Fibroblast of the aortic adventitia (primary cell): Measurements from ENCODE around the gene UCP3. TPM values are rescaled to one million over a fixed set of nuclear protein-coding genes. Genes with fewer than 3 reads are reported as not detected.

Source experiments
- DNase-seq: peaks from one replicate; pipeline ENCODE4 v3.0.0-alpha.2; 2010; ENCODE audit warnings: low read depth
- H3K4me3 ChIP-seq: 2 replicates; pipeline ENCODE4 v1.5.1; 2011; ENCODE audit warnings: low read depth, mild to moderate bottlenecking, control low read depth, low read length, moderate library complexity
- total RNA-seq: library from RNA; depleted of rRNA; stranded (reverse); fragments of >200 nt; gene quantifications from 2 replicates; pipeline ENCODE4 v1.2.3, GENCODE V29; 2012; ENCODE audit warnings: low replicate concordance
- TF ChIP-seq, protein P1 (sequence below): IDR thresholded peaks from 2 replicates; pipeline ENCODE4 v1.5.1; 2011; ENCODE audit warnings: mild to moderate bottlenecking, low read length, control low read depth, inconsistent platforms; ENCODE audit not compliant: insufficient read depth

UCP3 gene
- total RNA-seq, 1 donor = 0.54 TPM

DNA sequence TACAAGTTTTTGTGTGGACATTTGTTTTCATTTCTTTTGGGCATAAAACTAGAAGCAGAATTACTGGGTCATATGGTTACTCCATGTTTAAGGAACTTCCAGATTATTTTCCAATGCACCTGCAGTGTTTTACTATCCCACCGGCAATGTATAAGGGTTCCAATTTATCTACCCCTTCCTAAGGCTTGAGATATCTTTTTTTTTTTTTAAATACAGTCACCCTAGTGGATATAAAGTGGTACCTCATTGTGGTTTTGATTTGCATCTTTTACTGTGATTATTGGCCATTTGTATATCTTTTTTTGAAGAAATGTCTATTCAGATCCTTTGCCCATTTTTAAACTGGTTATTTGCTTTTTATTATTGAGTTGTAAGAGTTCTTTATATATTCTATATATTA, 34.6 kb upstream of the UCP3 start:
- no peak for DNase-seq
- no peak overlapping the region for H3K4me3 ChIP-seq
- TF ChIP-seq, protein P1, sequence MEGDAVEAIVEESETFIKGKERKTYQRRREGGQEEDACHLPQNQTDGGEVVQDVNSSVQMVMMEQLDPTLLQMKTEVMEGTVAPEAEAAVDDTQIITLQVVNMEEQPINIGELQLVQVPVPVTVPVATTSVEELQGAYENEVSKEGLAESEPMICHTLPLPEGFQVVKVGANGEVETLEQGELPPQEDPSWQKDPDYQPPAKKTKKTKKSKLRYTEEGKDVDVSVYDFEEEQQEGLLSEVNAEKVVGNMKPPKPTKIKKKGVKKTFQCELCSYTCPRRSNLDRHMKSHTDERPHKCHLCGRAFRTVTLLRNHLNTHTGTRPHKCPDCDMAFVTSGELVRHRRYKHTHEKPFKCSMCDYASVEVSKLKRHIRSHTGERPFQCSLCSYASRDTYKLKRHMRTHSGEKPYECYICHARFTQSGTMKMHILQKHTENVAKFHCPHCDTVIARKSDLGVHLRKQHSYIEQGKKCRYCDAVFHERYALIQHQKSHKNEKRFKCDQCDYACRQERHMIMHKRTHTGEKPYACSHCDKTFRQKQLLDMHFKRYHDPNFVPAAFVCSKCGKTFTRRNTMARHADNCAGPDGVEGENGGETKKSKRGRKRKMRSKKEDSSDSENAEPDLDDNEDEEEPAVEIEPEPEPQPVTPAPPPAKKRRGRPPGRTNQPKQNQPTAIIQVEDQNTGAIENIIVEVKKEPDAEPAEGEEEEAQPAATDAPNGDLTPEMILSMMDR = no peak

DNA sequence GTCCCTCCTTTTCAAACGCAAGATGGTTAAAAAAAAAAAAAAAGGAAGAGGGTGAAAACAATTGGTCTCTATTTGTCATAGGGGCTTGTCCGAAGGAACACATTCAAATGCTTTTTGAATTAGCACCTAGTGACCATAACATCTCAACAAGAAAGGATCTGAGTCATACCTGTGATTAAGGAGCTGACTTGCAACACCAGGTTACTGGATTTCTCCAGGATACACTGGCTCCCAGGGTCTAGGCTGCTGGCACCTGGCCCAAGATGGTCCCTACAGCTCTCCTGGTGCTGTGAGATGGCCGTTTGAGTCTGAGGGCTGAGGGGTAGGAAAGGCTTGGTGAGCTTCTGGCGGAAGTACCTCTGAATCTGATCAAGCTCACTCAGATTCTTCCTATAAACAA, 28.4 kb upstream of the UCP3 start:
- no peak for DNase-seq
- TF ChIP-seq, protein P1 = no peak
- H3K4me3 ChIP-seq = no peak overlapping the region

DNA sequence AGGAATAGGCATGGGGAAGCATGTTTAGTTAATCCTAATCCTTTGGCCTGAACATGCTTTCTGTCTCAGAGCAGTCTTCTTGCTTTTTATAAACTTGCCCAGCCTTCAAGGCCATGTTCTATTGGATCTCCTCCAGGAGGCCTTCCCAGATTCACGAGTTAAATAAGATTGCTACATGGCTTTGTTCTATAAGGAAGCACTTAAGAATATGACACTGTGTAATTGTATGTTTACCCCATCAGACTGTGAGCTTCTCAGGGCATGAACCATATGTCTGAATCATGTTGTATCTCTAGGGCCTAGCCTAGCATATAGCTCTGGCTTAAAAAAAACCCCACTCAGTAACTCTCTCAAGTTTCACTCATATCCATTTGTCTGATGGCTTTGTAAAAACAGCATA, 26.4 kb upstream of the UCP3 start:
- peak; percentile 4 for DNase-seq
- no peak overlapping the region for H3K4me3 ChIP-seq
- TF ChIP-seq, protein P1 = no peak

DNA sequence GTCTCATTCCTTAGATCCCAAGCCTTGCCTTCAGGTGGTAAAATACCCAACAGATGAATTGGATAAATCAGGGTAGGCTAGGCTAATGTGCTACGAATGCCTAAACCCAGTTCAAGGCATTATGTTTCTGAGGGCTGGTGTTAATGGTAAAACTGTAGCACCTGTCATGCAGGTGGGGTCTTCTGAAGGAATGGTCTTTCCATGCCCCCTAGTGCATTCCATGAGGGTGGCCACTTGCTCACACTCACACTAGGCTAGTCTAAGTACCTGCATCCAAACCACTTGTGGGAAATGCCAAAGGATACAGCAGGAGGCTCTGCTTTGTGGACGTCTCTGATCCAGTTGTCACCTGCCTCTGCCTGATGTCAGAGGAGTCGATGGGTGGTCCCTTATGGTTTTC, 24.2 kb upstream of the UCP3 start:
- no peak overlapping the region for H3K4me3 ChIP-seq
- TF ChIP-seq, protein P1 = no peak
- no peak for DNase-seq

DNA sequence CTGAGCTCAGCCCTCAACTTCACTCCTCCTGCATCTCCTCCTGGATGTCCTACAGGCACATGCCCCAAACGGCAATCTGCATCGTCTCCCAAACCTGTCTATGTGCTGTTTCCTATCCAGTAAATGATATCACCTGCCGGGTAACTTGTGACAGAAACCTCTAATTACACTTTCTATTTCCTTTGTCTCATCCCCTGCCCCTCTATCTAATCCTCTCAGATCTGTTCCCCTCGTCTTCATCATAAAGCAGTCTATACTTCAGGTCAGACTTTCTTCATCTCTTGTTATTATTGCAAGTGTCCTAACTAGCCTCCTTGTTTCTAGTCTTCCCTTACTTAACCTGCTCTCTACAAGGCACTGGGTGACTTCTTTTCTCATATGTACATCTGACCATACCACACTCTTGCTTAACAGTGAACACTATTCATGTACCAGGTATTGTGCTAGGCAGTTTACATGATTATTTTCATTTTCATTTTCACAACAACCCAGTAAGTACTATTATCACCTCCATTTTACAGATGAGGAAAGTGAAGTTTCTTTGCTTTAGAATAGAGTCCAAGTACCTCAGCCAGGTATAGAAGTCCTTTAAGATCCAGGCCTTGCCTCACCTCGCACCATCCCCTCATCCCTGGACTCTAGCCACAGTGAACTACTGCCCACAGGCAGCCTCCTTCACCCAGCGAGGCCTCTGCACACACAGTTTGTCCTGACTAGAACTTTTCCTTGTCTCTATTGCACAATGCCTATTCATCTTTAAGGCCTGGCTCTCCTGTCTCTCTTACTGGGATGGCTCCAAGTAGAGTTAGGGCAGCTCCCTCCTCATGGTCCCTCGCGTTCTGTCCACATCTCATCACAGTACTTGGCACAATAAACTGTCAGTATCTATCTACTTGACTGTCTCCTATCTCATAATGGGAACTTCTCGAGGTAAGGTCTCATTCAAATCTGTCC, 22.1 kb upstream of the UCP3 start:
- peak; percentile 8 for DNase-seq
- no peak overlapping the region for H3K4me3 ChIP-seq
- TF ChIP-seq, protein P1 = no peak

DNA sequence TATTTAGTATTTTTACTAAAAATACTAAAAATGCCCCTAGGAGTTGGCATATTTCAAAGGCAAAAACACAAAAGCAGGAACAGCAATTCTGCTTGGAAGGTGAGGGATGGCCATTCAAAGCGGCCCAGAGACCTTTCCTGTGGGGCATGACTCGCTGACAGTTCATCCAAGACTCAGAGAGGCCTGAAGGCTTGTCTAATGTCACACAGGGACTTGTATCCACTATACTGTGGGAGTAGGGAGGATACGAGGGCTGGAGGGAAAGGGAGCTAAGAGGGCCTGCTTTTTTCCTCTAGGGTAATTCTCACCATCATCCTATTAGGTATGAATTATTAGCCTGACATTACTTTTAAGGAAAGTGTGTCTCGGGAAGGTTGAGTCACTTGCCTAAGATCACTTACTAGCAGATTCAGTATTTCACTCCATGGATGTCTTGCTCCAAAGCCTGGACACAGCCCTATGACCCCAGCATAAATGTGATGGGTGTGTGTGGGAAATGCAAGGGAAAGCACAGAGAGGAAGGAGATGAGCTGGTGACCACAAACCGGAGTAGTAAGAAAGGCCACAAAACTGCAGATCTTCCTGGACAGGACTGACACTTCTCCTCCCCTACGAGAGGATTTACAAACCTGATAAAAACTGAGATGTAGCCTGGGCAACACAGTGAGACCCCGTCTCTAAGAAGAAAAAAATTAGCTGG, 16.7 kb upstream of the UCP3 start:
- no peak for DNase-seq
- no peak overlapping the region for H3K4me3 ChIP-seq
- TF ChIP-seq, protein P1 = no peak
